H9 (cell line): Measurements from ENCODE around the gene ZNF485. TPM values are rescaled to one million over a fixed set of nuclear protein-coding genes. Genes with fewer than 3 reads are reported as not detected.

Experiments used
- DNase-seq: peaks from one replicate; pipeline ENCODE4 v3.0.0-alpha.2; 2017
- H2AFZ ChIP-seq: one replicate; pipeline ENCODE4 v1.6.1; 2013; ENCODE audit warnings: mild to moderate bottlenecking, low read length, control low read depth, moderate library complexity
- H2AK5ac ChIP-seq: 2 replicates; pipeline ENCODE4 v1.6.1; 2013; ENCODE audit warnings: low read length, control low read depth, mixed read lengths; ENCODE audit not compliant: insufficient read length
- H2BK120ac ChIP-seq: one replicate; pipeline ENCODE4 v1.6.1; 2013; ENCODE audit warnings: low read depth, mild to moderate bottlenecking, low read length, control low read depth, inconsistent platforms; ENCODE audit not compliant: poor library complexity, severe bottlenecking
- H2BK12ac ChIP-seq: 2 replicates; pipeline ENCODE4 v1.6.1; 2013; ENCODE audit warnings: low read length, control low read depth, mixed read lengths, low read depth; ENCODE audit not compliant: insufficient read length
- H2BK15ac ChIP-seq: 2 replicates; pipeline ENCODE4 v1.6.1; 2013; ENCODE audit warnings: low read depth, low read length, control low read depth
- H2BK20ac ChIP-seq: one replicate; pipeline ENCODE4 v1.6.1; 2013; ENCODE audit warnings: low read depth, mild to moderate bottlenecking, low read length, control low read depth, inconsistent platforms; ENCODE audit not compliant: poor library complexity, severe bottlenecking
- H2BK5ac ChIP-seq: 2 replicates; pipeline ENCODE4 v1.6.1; 2013; ENCODE audit warnings: low read length, control low read depth, mixed read lengths; ENCODE audit not compliant: insufficient read length
- H3K14ac ChIP-seq: 2 replicates; pipeline ENCODE4 v1.6.1; 2013; ENCODE audit warnings: low read length, control low read depth; ENCODE audit not compliant: insufficient read depth
- H3K18ac ChIP-seq: 2 replicates; pipeline ENCODE4 v1.6.1; 2013; ENCODE audit warnings: low read depth, mild to moderate bottlenecking, mixed read lengths, low read length, control low read depth; ENCODE audit not compliant: insufficient read length
- H3K23ac ChIP-seq: 2 replicates; pipeline ENCODE4 v1.6.1; 2013; ENCODE audit warnings: low read length, control low read depth, mixed read lengths, low read depth; ENCODE audit not compliant: insufficient read length
- H3K23me2 ChIP-seq: 2 replicates; pipeline ENCODE4 v1.6.1; 2013; ENCODE audit warnings: low read depth, mild to moderate bottlenecking, mixed read lengths, low read length, control low read depth; ENCODE audit not compliant: insufficient read length, poor library complexity, severe bottlenecking
- H3K27ac ChIP-seq: 2 replicates; pipeline ENCODE4 v1.5.1; 2013; ENCODE audit warnings: low read length, control low read depth, mixed read lengths, low read depth; ENCODE audit not compliant: insufficient read length
- H3K27me3 ChIP-seq: 2 replicates; pipeline ENCODE4 v1.6.1; 2013; ENCODE audit warnings: low read length, control low read depth, inconsistent platforms; ENCODE audit not compliant: insufficient read depth
- H3K4ac ChIP-seq: 2 replicates; pipeline ENCODE4 v1.6.1; 2013; ENCODE audit warnings: low read depth, mild to moderate bottlenecking, control low read depth, inconsistent platforms, low read length, moderate library complexity
- H3K4me1 ChIP-seq: 2 replicates; pipeline ENCODE4 v1.6.1; 2013; ENCODE audit warnings: low read length, control low read depth, inconsistent platforms; ENCODE audit not compliant: insufficient read depth
- H3K4me2 ChIP-seq: 2 replicates; pipeline ENCODE4 v1.6.1; 2013; ENCODE audit warnings: low read length, control low read depth, mixed read lengths; ENCODE audit not compliant: insufficient read length, insufficient read depth
- H3K56ac ChIP-seq: 2 replicates; pipeline ENCODE4 v1.6.1; 2013; ENCODE audit warnings: low read depth, mild to moderate bottlenecking, mixed read lengths, low read length, control low read depth; ENCODE audit not compliant: insufficient read length
- H3K79me1 ChIP-seq: 2 replicates; pipeline ENCODE4 v1.6.1; 2013; ENCODE audit warnings: low read depth, mild to moderate bottlenecking, moderate library complexity, low read length, control low read depth, inconsistent platforms; ENCODE audit not compliant: insufficient read depth, poor library complexity, severe bottlenecking
- H3K79me2 ChIP-seq: 2 replicates; pipeline ENCODE4 v1.6.1; 2013; ENCODE audit warnings: low read length, control low read depth, inconsistent platforms; ENCODE audit not compliant: insufficient read depth
- H3K9ac ChIP-seq: 2 replicates; pipeline ENCODE4 v1.6.1; 2013; ENCODE audit warnings: low read length, control low read depth, mixed read lengths; ENCODE audit not compliant: insufficient read length; ENCODE audit errors: extremely low read depth
- H3K9me3 ChIP-seq: one replicate; pipeline ENCODE4 v1.6.1; 2013; ENCODE audit warnings: low read depth, low read length, inconsistent platforms; ENCODE audit not compliant: control insufficient read depth
- H3T11ph ChIP-seq: one replicate; pipeline ENCODE4 v1.6.1; 2013; ENCODE audit warnings: mild to moderate bottlenecking, low read length, control low read depth, inconsistent platforms
- H4K20me1 ChIP-seq: one replicate; pipeline ENCODE4 v1.6.1; 2013; ENCODE audit not compliant: control insufficient read depth, insufficient read length, insufficient read depth
- H4K5ac ChIP-seq: 2 replicates; pipeline ENCODE4 v1.6.1; 2013; ENCODE audit warnings: low read depth, mild to moderate bottlenecking, mixed read lengths, low read length, control low read depth; ENCODE audit not compliant: insufficient read length
- H4K8ac ChIP-seq: replicated peaks from 2 replicates; pipeline ENCODE4 v1.6.1; 2013; ENCODE audit warnings: low read length, control low read depth, mixed read lengths, low read depth; ENCODE audit not compliant: insufficient read length
- H4K91ac ChIP-seq: 2 replicates; pipeline ENCODE4 v1.6.1; 2013; ENCODE audit warnings: low read depth, mild to moderate bottlenecking, moderate library complexity, mixed read lengths, low read length, control low read depth; ENCODE audit not compliant: insufficient read length
- H3K27ac Mint-ChIP-seq, 3 experiments: 2 replicates in 2 of 3; 3 replicates in 1 of 3; pipeline ENCODE4 v1.8.0; 2020 to 2021; ENCODE audit warnings: mixed read lengths in 3 of 3, mild to moderate bottlenecking in 1 of 3, moderate library complexity in 1 of 3
- H3K27me3 Mint-ChIP-seq: 2 replicates; pipeline ENCODE4 v1.8.0; 2021; ENCODE audit warnings: low read depth, mild to moderate bottlenecking, moderate library complexity, mixed read lengths
- H3K36me3 Mint-ChIP-seq, 3 experiments: 2 replicates in 2 of 3; 3 replicates in 1 of 3; pipeline ENCODE4 v1.8.0; 2020 to 2021; ENCODE audit warnings: low read depth in 3 of 3, mixed read lengths in 3 of 3; ENCODE audit not compliant: insufficient read depth in 1 of 3
- H3K4me1 Mint-ChIP-seq, 2 experiments: 2 replicates each; pipeline ENCODE4 v1.8.0; 2020; ENCODE audit warnings: mixed read lengths in 2 of 2
- H3K4me3 Mint-ChIP-seq, 2 experiments: 2 replicates in 1 of 2; 3 replicates in 1 of 2; pipeline ENCODE4 v1.8.0; 2020 to 2021; ENCODE audit warnings: mild to moderate bottlenecking in 2 of 2, mixed read lengths in 2 of 2, moderate library complexity in 1 of 2
- H3K9me3 Mint-ChIP-seq, 2 experiments: 2 replicates in 1 of 2; 3 replicates in 1 of 2; pipeline ENCODE4 v1.8.0; 2020; ENCODE audit warnings: mild to moderate bottlenecking in 2 of 2, mixed read lengths in 2 of 2, moderate library complexity in 1 of 2
- WGBS: extraction: QIAGEN DNeasy Blood & Tissue Kit; methylation state at CpG from one replicate; pipeline ENCODE4 v1.1.7; 2013; ENCODE audit warnings: missing lambda C conversion rate, low lambda C conversion rate, mixed read lengths; ENCODE audit not compliant: insufficient read length; ENCODE audit errors: extremely low coverage; 5-methylcytosine and 5-hydroxymethylcytosine counted together
- total RNA-seq: library from RNA; stranded (reverse); gene quantifications from 2 replicates; pipeline ENCODE4 v1.2.1, GENCODE V29; 2021
- TF ChIP-seq, protein P1 (sequence below): fragments of 200-600 bp; sonication (generic); conservative IDR thresholded peaks from 3 replicates; pipeline ENCODE4 v1.8.0; 2021; ENCODE audit warnings: antibody characterized with exemption, mild to moderate bottlenecking

The ZNF485 gene
- total RNA-seq, 1 experiment from 2014 or later = 8.9 TPM

DNA sequence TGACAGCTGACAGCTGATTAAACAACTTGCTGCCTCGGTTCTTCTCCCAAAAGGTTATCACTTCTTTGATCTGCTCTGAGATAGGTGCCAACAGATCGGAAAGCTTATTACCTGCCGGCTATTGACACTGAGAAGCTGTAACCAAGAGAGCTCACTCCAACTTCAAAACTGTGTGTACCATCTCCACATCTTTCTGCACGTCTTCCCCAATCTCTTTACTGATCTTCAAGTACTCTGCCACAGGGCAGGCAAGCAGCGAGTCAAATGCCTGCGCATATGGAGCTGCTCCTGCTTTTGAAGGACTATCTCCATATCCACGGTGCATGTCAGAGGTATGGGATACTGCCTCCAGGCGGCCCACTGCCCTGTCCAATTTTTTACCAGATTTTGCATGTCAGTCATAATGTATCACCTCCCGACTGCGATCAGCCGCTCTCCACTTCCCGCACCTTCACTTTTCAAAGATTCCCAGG lies 352 bp upstream of the ZNF485 start:
- H3K56ac ChIP-seq = no peak overlapping the region
- Mint-ChIP-seq H3K4me3 (peak overlapping the region; percentile 78 to 85), H3K9me3 (peaks cover 15 to 27% of the 10 kb centered on the region in 2 experiments), H3K4me1 (peaks cover 7 to 10% of the 10 kb centered on the region in 2 experiments), H3K36me3 (peaks cover 30 to 34% (median 34%) of the 10 kb centered on the region in 3 experiments), H3K27ac (no peak overlapping the region), H3K27me3 (peaks cover 27% of the 10 kb centered on the region)
- no peak overlapping the region for H3K27ac ChIP-seq
- no peak overlapping the region for H4K5ac ChIP-seq
- H2BK5ac ChIP-seq = no peak overlapping the region
- H2BK20ac ChIP-seq = no peak overlapping the region
- no peak overlapping the region for H4K91ac ChIP-seq
- H2BK120ac ChIP-seq = no peak overlapping the region
- H3K4me2 ChIP-seq = peak overlapping the region; percentile 87
- H2AFZ ChIP-seq = no peak overlapping the region
- no peak overlapping the region for H2BK12ac ChIP-seq
- no peak for DNase-seq
- H3K23ac ChIP-seq = no peak overlapping the region
- no peak overlapping the region for H3K9ac ChIP-seq
- H3K9me3 ChIP-seq = no peaks in the 10 kb centered on the region
- H3K79me2 ChIP-seq = no peaks in the 10 kb centered on the region
- no peak overlapping the region for H3K18ac ChIP-seq
- no peak overlapping the region for H2BK15ac ChIP-seq
- H3K14ac ChIP-seq = no peak overlapping the region
- H2AK5ac ChIP-seq = no peak overlapping the region
- peaks cover 9% of the 10 kb centered on the region for H3K23me2 ChIP-seq
- no peaks in the 10 kb centered on the region; the same call in 1 of the 2 replicates for H3K27me3 ChIP-seq
- TF ChIP-seq, protein P1, sequence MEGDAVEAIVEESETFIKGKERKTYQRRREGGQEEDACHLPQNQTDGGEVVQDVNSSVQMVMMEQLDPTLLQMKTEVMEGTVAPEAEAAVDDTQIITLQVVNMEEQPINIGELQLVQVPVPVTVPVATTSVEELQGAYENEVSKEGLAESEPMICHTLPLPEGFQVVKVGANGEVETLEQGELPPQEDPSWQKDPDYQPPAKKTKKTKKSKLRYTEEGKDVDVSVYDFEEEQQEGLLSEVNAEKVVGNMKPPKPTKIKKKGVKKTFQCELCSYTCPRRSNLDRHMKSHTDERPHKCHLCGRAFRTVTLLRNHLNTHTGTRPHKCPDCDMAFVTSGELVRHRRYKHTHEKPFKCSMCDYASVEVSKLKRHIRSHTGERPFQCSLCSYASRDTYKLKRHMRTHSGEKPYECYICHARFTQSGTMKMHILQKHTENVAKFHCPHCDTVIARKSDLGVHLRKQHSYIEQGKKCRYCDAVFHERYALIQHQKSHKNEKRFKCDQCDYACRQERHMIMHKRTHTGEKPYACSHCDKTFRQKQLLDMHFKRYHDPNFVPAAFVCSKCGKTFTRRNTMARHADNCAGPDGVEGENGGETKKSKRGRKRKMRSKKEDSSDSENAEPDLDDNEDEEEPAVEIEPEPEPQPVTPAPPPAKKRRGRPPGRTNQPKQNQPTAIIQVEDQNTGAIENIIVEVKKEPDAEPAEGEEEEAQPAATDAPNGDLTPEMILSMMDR = no peak
- no peaks in the 10 kb centered on the region for H3K4me1 ChIP-seq
- no peaks in the 10 kb centered on the region for H3K79me1 ChIP-seq
- H4K20me1 ChIP-seq = no peaks in the 10 kb centered on the region
- H3T11ph ChIP-seq = no peak overlapping the region
- no peak overlapping the region for H3K4ac ChIP-seq
- no CpG with 5 or more reads among the region's 12 CpGs for WGBS
- H4K8ac ChIP-seq = no peak overlapping the region
